GM23338 (cell line): ENCODE results near the gene GMPPB. TPM values are rescaled to one million over a fixed set of nuclear protein-coding genes. Genes with fewer than 3 reads are reported as not detected.

ENCODE experiments used
- ATAC-seq: fragments of 200-7000 bp; cut with Tn5 transposase; 3 replicates; pipeline ENCODE4 v1.9.1; 2020
- DNase-seq: peaks from one replicate; pipeline ENCODE4 v3.0.0-alpha.2; 2015; ENCODE audit warnings: low spot score
- H2AFZ ChIP-seq: fragments of 200-600 bp; sonication (generic); 2 replicates; pipeline ENCODE4 v1.8.0; 2016; ENCODE audit warnings: antibody characterized with exemption, mild to moderate bottlenecking, moderate library complexity
- H3F3A ChIP-seq: fragments of 200-600 bp; sonication (generic); replicated peaks from 2 replicates; pipeline ENCODE4 v1.8.0; 2017; ENCODE audit warnings: antibody characterized with exemption, mixed run types, low read depth
- H3K27ac ChIP-seq: fragments of 200-600 bp; sonication (generic); 2 replicates; pipeline ENCODE4 v1.6.1; 2016; ENCODE audit warnings: low read depth
- H3K27me3 ChIP-seq: fragments of 200-600 bp; sonication (generic); 2 replicates; pipeline ENCODE4 v1.8.0; 2016; ENCODE audit warnings: mild to moderate bottlenecking, mixed run types, moderate library complexity; ENCODE audit not compliant: insufficient read depth
- H3K36me3 ChIP-seq: fragments of 200-600 bp; sonication (generic); 2 replicates; pipeline ENCODE4 v1.8.0; 2016; ENCODE audit warnings: mild to moderate bottlenecking; ENCODE audit not compliant: insufficient read depth
- H3K4me1 ChIP-seq: fragments of 200-600 bp; sonication (generic); 2 replicates; pipeline ENCODE4 v1.8.0; 2016; ENCODE audit warnings: mild to moderate bottlenecking, moderate library complexity; ENCODE audit not compliant: insufficient read depth
- H3K4me2 ChIP-seq: fragments of 200-600 bp; sonication (generic); 2 replicates; pipeline ENCODE4 v1.7.1; 2017; ENCODE audit warnings: mixed run types
- H3K4me3 ChIP-seq: fragments of 200-600 bp; sonication (generic); 2 replicates; pipeline ENCODE4 v1.6.1; 2016; ENCODE audit warnings: mixed run types
- H3K79me2 ChIP-seq: fragments of 200-600 bp; sonication (generic); replicated peaks from 2 replicates; pipeline ENCODE4 v1.8.0; 2017; ENCODE audit warnings: mild to moderate bottlenecking; ENCODE audit not compliant: insufficient read depth
- H3K9me2 ChIP-seq: fragments of 200-600 bp; sonication (generic); 2 replicates; pipeline ENCODE4 v1.8.0; 2017; ENCODE audit not compliant: insufficient read depth
- H4K20me1 ChIP-seq: fragments of 200-600 bp; sonication (generic); replicated peaks from 2 replicates; pipeline ENCODE4 v1.8.0; 2017; ENCODE audit warnings: mild to moderate bottlenecking; ENCODE audit not compliant: insufficient read depth
- H3K27ac Mint-ChIP-seq: 2 replicates; pipeline ENCODE4 v1.8.0; 2020; ENCODE audit warnings: inconsistent platforms, mild to moderate bottlenecking, moderate library complexity, mixed read lengths
- H3K27me3 Mint-ChIP-seq: 3 replicates; pipeline ENCODE4 v1.8.0; 2022; ENCODE audit warnings: low read depth, mild to moderate bottlenecking, moderate library complexity, mixed read lengths, inconsistent platforms; ENCODE audit not compliant: insufficient read depth, poor library complexity
- H3K36me3 Mint-ChIP-seq: 3 replicates; pipeline ENCODE4 v1.8.0; 2021; ENCODE audit warnings: low read depth, mild to moderate bottlenecking, inconsistent platforms, moderate library complexity, mixed read lengths
- H3K4me1 Mint-ChIP-seq: 3 replicates; pipeline ENCODE4 v1.8.0; 2020; ENCODE audit warnings: mild to moderate bottlenecking, inconsistent platforms, mixed read lengths
- H3K4me3 Mint-ChIP-seq: 3 replicates; pipeline ENCODE4 v1.8.0; 2021; ENCODE audit warnings: moderate library complexity, mild to moderate bottlenecking, inconsistent platforms, mixed read lengths
- H3K9me3 Mint-ChIP-seq: 3 replicates; pipeline ENCODE4 v1.8.0; 2020; ENCODE audit warnings: moderate library complexity, mild to moderate bottlenecking, inconsistent platforms, mixed read lengths
- CREB1 ChIP-seq: fragments of 250-450 bp; sonication (Bioruptor Pico); IDR thresholded peaks from 2 replicates; pipeline ENCODE4 v1.5.0; 2020; ENCODE audit warnings: low read depth, mild to moderate bottlenecking, moderate library complexity
- JUNB ChIP-seq: IDR thresholded peaks from one replicate; pipeline ENCODE4 v1.6.1; 2016; ENCODE audit warnings: antibody characterized with exemption; ENCODE audit not compliant: unreplicated experiment
- STAT1 ChIP-seq: IDR thresholded peaks from one replicate; pipeline ENCODE4 v1.6.1; 2016; ENCODE audit warnings: antibody characterized with exemption; ENCODE audit not compliant: unreplicated experiment
- ZNF114 ChIP-seq: fragments of 250-450 bp; sonication (Bioruptor Pico); IDR thresholded peaks from 2 replicates; pipeline ENCODE4 v1.5.0; 2020; ENCODE audit warnings: mild to moderate bottlenecking, moderate library complexity
- ZNF462 ChIP-seq: fragments of 250-450 bp; sonication (Bioruptor Pico); IDR thresholded peaks from 2 replicates; pipeline ENCODE4 v1.5.0; 2020; ENCODE audit warnings: mild to moderate bottlenecking, moderate library complexity
- polyA plus RNA-seq: library from polyadenylated mRNA; unstranded; fragments of >200 nt; fragmentation: Nextera tagmentation; extraction: Ambion mirVana; gene quantifications from 2 replicates; pipeline ENCODE4 v1.2.1, GENCODE V29; 2016
- total RNA-seq: library from RNA; depleted of rRNA; stranded (reverse); fragments of >200 nt; shearing (Covaris generic); gene quantifications from 2 replicates; pipeline ENCODE4 v1.2.3, GENCODE V29; 2014
- TF ChIP-seq, protein P1 (sequence below): IDR thresholded peaks from one replicate; pipeline ENCODE4 v1.6.1; 2018; ENCODE audit warnings: antibody characterized with exemption; ENCODE audit not compliant: unreplicated experiment

The GMPPB gene
- total and polyA plus RNA-seq, 2 experiments from 2014 or later, result 10.2 to 36.1 TPM

DNA sequence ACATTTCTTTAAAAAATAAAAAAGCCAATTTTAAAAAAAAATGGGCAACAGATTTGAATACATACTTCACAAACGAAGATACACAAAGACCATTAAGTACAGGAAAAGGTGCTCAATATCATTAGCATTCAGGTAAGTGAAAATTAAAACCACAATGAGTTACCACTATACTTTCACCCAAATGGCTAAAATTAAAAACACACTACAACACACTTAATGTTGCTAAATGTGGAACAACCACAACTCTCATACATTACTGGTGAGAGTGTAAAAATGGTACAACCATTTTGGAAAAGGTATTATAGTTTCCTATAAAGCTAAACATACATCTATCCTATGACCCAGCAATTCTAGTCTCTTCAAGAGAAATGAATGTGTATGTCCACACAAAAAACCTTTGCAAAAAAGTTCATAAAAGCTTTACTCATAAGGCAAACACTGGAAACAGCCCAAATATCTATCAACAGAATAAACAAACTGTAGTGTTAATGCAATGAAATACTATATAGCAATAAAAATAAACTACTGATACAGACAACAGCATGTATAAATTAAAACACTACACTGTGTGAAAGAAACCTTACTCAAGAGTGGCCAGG, 47.7 kb upstream of the GMPPB start:
- no peak overlapping the region for H2AFZ ChIP-seq
- no peak for TF ChIP-seq ZNF114 (CRISPR knock-in tag)
- no peak for TF ChIP-seq STAT1
- no peak for TF ChIP-seq ZNF462 (CRISPR knock-in tag)
- TF ChIP-seq, protein P1, sequence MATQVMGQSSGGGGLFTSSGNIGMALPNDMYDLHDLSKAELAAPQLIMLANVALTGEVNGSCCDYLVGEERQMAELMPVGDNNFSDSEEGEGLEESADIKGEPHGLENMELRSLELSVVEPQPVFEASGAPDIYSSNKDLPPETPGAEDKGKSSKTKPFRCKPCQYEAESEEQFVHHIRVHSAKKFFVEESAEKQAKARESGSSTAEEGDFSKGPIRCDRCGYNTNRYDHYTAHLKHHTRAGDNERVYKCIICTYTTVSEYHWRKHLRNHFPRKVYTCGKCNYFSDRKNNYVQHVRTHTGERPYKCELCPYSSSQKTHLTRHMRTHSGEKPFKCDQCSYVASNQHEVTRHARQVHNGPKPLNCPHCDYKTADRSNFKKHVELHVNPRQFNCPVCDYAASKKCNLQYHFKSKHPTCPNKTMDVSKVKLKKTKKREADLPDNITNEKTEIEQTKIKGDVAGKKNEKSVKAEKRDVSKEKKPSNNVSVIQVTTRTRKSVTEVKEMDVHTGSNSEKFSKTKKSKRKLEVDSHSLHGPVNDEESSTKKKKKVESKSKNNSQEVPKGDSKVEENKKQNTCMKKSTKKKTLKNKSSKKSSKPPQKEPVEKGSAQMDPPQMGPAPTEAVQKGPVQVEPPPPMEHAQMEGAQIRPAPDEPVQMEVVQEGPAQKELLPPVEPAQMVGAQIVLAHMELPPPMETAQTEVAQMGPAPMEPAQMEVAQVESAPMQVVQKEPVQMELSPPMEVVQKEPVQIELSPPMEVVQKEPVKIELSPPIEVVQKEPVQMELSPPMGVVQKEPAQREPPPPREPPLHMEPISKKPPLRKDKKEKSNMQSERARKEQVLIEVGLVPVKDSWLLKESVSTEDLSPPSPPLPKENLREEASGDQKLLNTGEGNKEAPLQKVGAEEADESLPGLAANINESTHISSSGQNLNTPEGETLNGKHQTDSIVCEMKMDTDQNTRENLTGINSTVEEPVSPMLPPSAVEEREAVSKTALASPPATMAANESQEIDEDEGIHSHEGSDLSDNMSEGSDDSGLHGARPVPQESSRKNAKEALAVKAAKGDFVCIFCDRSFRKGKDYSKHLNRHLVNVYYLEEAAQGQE, result no peak
- no peak for TF ChIP-seq CREB1 (CRISPR knock-in tag)
- TF ChIP-seq JUNB, result no peak
- H3K36me3 Mint-ChIP-seq, result peaks cover 3% of the 10 kb centered on the region; the same call in 2 of the 3 replicates
- no peak overlapping the region for H3K4me3 ChIP-seq
- no peaks in the 10 kb centered on the region for H3K9me3 Mint-ChIP-seq
- H3K27me3 Mint-ChIP-seq, result no peaks in the 10 kb centered on the region
- no peaks in the 10 kb centered on the region for H3K4me1 Mint-ChIP-seq
- no peak overlapping the region for H3K4me3 Mint-ChIP-seq
- no peaks in the 10 kb centered on the region for H3F3A ChIP-seq
- no peak overlapping the region for H3K27ac ChIP-seq
- H3K79me2 ChIP-seq, result peaks cover 97% of the 10 kb centered on the region
- ATAC-seq (no peak), DNase-seq (no peak)
- no peak overlapping the region for H3K27ac Mint-ChIP-seq
- H3K4me2 ChIP-seq, result no peak overlapping the region
- H3K27me3 ChIP-seq, result no peaks in the 10 kb centered on the region
- no peaks in the 10 kb centered on the region for H3K9me2 ChIP-seq
- no peaks in the 10 kb centered on the region for H3K36me3 ChIP-seq
- peaks cover 39% of the 10 kb centered on the region for H4K20me1 ChIP-seq
- H3K4me1 ChIP-seq, result no peaks in the 10 kb centered on the region
